B cell (primary cell): ENCODE data around the gene TRAPPC2. TPM values are rescaled to one million over a fixed set of nuclear protein-coding genes. Genes with fewer than 3 reads are reported as not detected.

Source experiments
- ATAC-seq: fragments of 200-7000 bp; cut with Tn5 transposase; one replicate; pipeline ENCODE4 v1.10.0; 2021; ENCODE audit warnings: low read depth, mild to moderate bottlenecking, moderate number of reproducible peaks, moderate library complexity
- CTCF ChIA-PET: fragments of 350-600 bp; sonication (Branson Sonifier 250); formaldehyde crosslinking; loops from one replicate; lab custom pipeline; 2021; ENCODE audit warnings: antibody characterized with exemption, inconsistent platforms; lab: Charles Lee
- POLR2A ChIA-PET: fragments of 350-600 bp; sonication (Branson Sonifier 250); formaldehyde crosslinking; loops from one replicate; lab custom pipeline; 2021; ENCODE audit warnings: antibody characterized with exemption; lab: Charles Lee
- DNase-seq: peaks from one replicate; pipeline ENCODE4 v3.0.0; 2013
- H2AFZ ChIP-seq: 2 replicates; pipeline ENCODE4 v1.6.1; 2012; ENCODE audit warnings: mild to moderate bottlenecking, low read depth, low read length; ENCODE audit not compliant: insufficient read depth, poor library complexity, severe bottlenecking
- H3K27ac ChIP-seq, 2 donors: 1 replicate in 1 of 2; 2 replicates in 1 of 2; pipeline ENCODE4 v1.5.1; 2012 to 2013; ENCODE audit warnings: low read length in 2 of 2, mild to moderate bottlenecking in 2 of 2, moderate library complexity in 1 of 2
- H3K27me3 ChIP-seq, 4 experiments: fragments of 200-600 bp in 1 of 4; sonication (generic) in 1 of 4; replicated peaks in 1 of 4; 1 replicate in 2 of 4; 2 replicates in 2 of 4; pipeline versions ENCODE4 v1.6.1 to v1.7.0; 2013 to 2016; ENCODE audit warnings: low read length in 3 of 4, mild to moderate bottlenecking in 2 of 4, mixed read lengths in 1 of 4, moderate library complexity in 1 of 4; ENCODE audit not compliant: insufficient read depth in 4 of 4, control insufficient read depth in 3 of 4; ENCODE audit errors: control extremely low read depth in 1 of 4
- H3K36me3 ChIP-seq, 2 experiments: replicated peaks in 1 of 2; 1 replicate in 1 of 2; 2 replicates in 1 of 2; pipeline versions ENCODE4 v1.6.1 to v1.7.1; 2013; ENCODE audit warnings: low read length in 1 of 2; ENCODE audit not compliant: insufficient read depth in 2 of 2, control insufficient read depth in 1 of 2; ENCODE audit errors: control extremely low read depth in 1 of 2, extremely low read depth in 1 of 2
- H3K4me1 ChIP-seq, 2 donors: fragments of 200-600 bp in 1 of 2; sonication (generic) in 1 of 2; 1 replicate in 1 of 2; 2 replicates in 1 of 2; pipeline versions ENCODE4 v1.5.1 to v1.6.1; 2013 to 2017; ENCODE audit warnings: low read length in 2 of 2; ENCODE audit not compliant: control insufficient read depth in 2 of 2, insufficient read depth in 2 of 2
- H3K4me2 ChIP-seq: replicated peaks from 2 replicates; pipeline ENCODE3; 2012; ENCODE audit warnings: mild to moderate bottlenecking, low read depth, low read length; ENCODE audit not compliant: poor library complexity, severe bottlenecking
- H3K4me3 ChIP-seq, 5 experiments: fragments of 200-600 bp in 1 of 5; sonication (generic) in 1 of 5; 1 replicate in 3 of 5; 2 replicates in 2 of 5; pipeline versions ENCODE4 v1.5.1 to v1.7.0; 2011 to 2016; ENCODE audit warnings: low read length in 4 of 5, mild to moderate bottlenecking in 4 of 5, low read depth in 2 of 5, control low read depth in 1 of 5, moderate library complexity in 1 of 5; ENCODE audit not compliant: insufficient read depth in 1 of 5; ENCODE audit errors: control extremely low read depth in 1 of 5, extremely low read depth in 1 of 5
- H3K79me2 ChIP-seq: fragments of 200-600 bp; sonication (generic); one replicate; pipeline ENCODE4 v1.6.0; 2016; ENCODE audit warnings: low read length; ENCODE audit not compliant: control insufficient read depth, insufficient read depth
- H3K9ac ChIP-seq: fragments of 200-600 bp; sonication (generic); 2 replicates; pipeline ENCODE4 v1.6.1; 2017; ENCODE audit warnings: mild to moderate bottlenecking, low read length, moderate library complexity
- H3K9me3 ChIP-seq, 3 donors: one replicate each; pipeline versions ENCODE4 v1.6.1 to v1.7.1; 2013; ENCODE audit warnings: low read length in 2 of 3; ENCODE audit not compliant: control insufficient read depth in 2 of 3, insufficient read depth in 1 of 3; ENCODE audit errors: control extremely low read depth in 1 of 3
- H4K20me1 ChIP-seq: 2 replicates; pipeline ENCODE4 v1.6.0; 2012; ENCODE audit warnings: mild to moderate bottlenecking, low read length; ENCODE audit not compliant: insufficient read depth, control insufficient read depth, poor library complexity, severe bottlenecking
- H3K27ac Mint-ChIP-seq: one replicate; pipeline ENCODE4 v1.8.0; 2021; ENCODE audit warnings: mixed read lengths
- H3K27me3 Mint-ChIP-seq: one replicate; pipeline ENCODE4 v1.8.0; 2021; ENCODE audit warnings: mixed read lengths
- H3K4me1 Mint-ChIP-seq: one replicate; pipeline ENCODE4 v1.8.0; 2021; ENCODE audit warnings: mixed read lengths
- H3K4me3 Mint-ChIP-seq: one replicate; pipeline ENCODE4 v1.8.0; 2021; ENCODE audit warnings: mixed read lengths
- H3K9me3 Mint-ChIP-seq: one replicate; pipeline ENCODE4 v1.8.0; 2022; ENCODE audit warnings: mixed read lengths; ENCODE audit not compliant: insufficient read depth
- EZH2 ChIP-seq: IDR thresholded peaks from 2 replicates; pipeline ENCODE4 v1.6.1; 2012; ENCODE audit warnings: borderline replicate concordance, low read depth, mild to moderate bottlenecking, moderate library complexity, low read length; ENCODE audit not compliant: insufficient read depth, poor library complexity, severe bottlenecking
- WGBS: methylation state at CpG from one replicate; pipeline ENCODE4 v1.1.5; 2013; ENCODE audit warnings: missing lambda C conversion rate; ENCODE audit not compliant: insufficient coverage; 5-methylcytosine and 5-hydroxymethylcytosine counted together
- intact Hi-C: fragments of 100-400 bp; cut with micrococcal nuclease; formaldehyde crosslinking; loops from one replicate; pipeline ENCODE4 v1.10.0; 2022
- polyA plus RNA-seq: library from polyadenylated mRNA; depleted of rRNA; stranded (reverse); fragments of >200 nt; gene quantifications from 2 replicates; pipeline ENCODE4 v1.2.3, GENCODE V29; 2012
- total RNA-seq, 2 donors: library from RNA; stranded (reverse); fragments of 120-200 nt in 1 of 2; gene quantifications; 1 replicate in 1 of 2; 2 replicates in 1 of 2; pipeline versions ENCODE4 v1.2.3 to v1.2.4, GENCODE V29; 2013 to 2022
- TF ChIP-seq, protein P1 (sequence below): fragments of 200-600 bp; IDR thresholded peaks from one replicate; pipeline ENCODE4 v1.8.0; 2022; ENCODE audit warnings: antibody characterized with exemption, mild to moderate bottlenecking

Gene TRAPPC2
- total and polyA plus RNA-seq, 2 donors (not counting 1 experiment from before 2014, with no cell fraction given) = 27.0 to 28.0 TPM

DNA sequence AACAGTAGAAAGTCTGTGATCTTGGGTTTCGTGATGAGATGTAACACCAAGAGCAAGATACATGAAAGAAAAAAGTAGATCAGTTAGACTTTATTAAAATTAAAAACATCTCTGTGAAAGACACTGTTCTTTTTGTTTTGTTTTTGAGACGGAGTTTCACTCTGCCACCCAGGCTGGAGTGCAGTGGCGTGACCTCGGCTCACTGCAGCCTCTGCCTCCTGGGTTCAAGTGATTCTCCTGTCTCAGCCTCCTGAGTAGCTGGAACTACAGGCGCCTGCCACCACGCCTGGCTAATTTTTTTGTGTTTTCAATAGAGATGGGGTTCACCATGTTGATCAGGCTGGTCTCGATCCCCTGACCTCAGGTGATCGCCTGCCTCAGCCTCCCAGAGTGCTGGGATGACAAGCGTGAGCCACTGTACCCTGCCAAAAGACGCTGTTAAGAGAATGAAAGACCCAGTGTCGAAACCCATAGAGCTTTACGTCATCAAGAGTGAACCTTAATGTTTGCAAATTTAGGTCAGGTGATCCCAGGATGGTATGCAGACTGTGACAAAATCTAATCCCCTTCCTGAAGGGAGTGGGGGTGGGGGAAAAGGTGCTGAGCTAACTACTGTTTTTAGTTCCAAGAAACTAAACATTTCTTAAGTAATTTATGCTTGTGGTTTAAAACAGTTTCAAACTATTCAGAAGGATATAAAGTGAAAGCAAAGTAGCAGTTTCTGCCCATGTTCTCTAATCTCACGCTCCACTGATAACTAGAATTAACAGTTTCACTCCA is 8.2 kb upstream of the TRAPPC2 start:
- TF ChIP-seq, protein P1, sequence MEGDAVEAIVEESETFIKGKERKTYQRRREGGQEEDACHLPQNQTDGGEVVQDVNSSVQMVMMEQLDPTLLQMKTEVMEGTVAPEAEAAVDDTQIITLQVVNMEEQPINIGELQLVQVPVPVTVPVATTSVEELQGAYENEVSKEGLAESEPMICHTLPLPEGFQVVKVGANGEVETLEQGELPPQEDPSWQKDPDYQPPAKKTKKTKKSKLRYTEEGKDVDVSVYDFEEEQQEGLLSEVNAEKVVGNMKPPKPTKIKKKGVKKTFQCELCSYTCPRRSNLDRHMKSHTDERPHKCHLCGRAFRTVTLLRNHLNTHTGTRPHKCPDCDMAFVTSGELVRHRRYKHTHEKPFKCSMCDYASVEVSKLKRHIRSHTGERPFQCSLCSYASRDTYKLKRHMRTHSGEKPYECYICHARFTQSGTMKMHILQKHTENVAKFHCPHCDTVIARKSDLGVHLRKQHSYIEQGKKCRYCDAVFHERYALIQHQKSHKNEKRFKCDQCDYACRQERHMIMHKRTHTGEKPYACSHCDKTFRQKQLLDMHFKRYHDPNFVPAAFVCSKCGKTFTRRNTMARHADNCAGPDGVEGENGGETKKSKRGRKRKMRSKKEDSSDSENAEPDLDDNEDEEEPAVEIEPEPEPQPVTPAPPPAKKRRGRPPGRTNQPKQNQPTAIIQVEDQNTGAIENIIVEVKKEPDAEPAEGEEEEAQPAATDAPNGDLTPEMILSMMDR = no peak
- TF ChIP-seq EZH2 = no peak
- intact Hi-C loops = loop anchor here (1.0 to 2.0 kb wide), 3 partner anchors 8 to 90 kb away; partner anchors contain the start of genes OFD1, TCEANC and TRAPPC2
- CTCF ChIA-PET = interaction anchor here (1.1 to 1.2 kb wide), 3 partner anchors 8 to 84 kb away, joined by 3 to 4 read pairs (median 4); partner anchors contain the start of genes OFD1 and TRAPPC2
- Histone ChIP-seq H3K4me1 (peaks cover 25 to 28% of the 10 kb centered on the region in 2 donors), H3K36me3 (peaks cover 0 to 40% of the 10 kb centered on the region in 2 experiments), H3K4me2 (peak overlapping the region; percentile 63), H3K9ac (peak overlapping the region; percentile 44), H2AFZ (peak overlapping the region; percentile 43), H3K79me2 (peaks cover 63% of the 10 kb centered on the region), H4K20me1 (no peaks in the 10 kb centered on the region), H3K9me3 (no peaks in the 10 kb centered on the region), H3K27ac (peak overlapping the region; percentile 87 to 91), H3K4me3 (peak overlapping the region in 4 of 5 experiments; percentile 14 to 58 (median 32)), H3K27me3 (no peaks in the 10 kb centered on the region)
- 19% methylated on average over 3 of the region's 13 CpGs for WGBS
- Mint-ChIP-seq H3K9me3 (no peaks in the 10 kb centered on the region), H3K27ac (peak overlapping the region; percentile 96), H3K4me3 (peak overlapping the region; percentile 88), H3K27me3 (no peaks in the 10 kb centered on the region), H3K4me1 (peaks cover 33% of the 10 kb centered on the region)
- ATAC-seq (peak; percentile 90), DNase-seq (peak; percentile 84)
- POLR2A ChIA-PET = interaction anchor here (1.9 kb wide), 1 partner anchor 8 kb away, joined by 8 read pairs; the partner anchor contains the start of genes OFD1 and TRAPPC2

DNA sequence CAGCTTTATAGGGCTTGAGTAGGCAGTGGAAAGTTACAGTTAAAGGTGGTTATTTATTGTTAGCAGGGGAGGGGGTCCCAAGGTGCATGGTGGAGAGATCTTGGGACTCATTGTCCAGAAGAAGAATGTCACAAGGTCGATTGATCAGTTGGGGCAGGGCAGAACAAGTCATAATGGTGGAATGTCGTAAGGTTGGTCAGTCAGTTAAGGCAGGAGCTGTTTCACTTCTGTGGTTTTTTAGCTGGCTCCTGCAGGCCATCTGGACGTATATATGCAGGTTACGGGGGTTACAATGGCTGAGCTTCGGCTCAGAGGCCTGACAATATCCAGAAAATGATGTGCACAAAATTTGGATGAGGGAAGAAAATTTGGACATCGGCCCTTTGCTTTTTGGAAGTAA is 7.3 kb upstream of the TRAPPC2 start:
- Mint-ChIP-seq H3K27me3 (no peaks in the 10 kb centered on the region), H3K4me3 (peak overlapping the region; percentile 88), H3K27ac (peak overlapping the region; percentile 96), H3K4me1 (peaks cover 30% of the 10 kb centered on the region), H3K9me3 (no peaks in the 10 kb centered on the region)
- CTCF ChIA-PET = interaction anchor here (0.8 kb wide), 1 partner anchor 235 kb away, joined by 4 read pairs; no protein-coding TSS in a partner anchor
- Histone ChIP-seq H3K27ac (peak overlapping the region; percentile 87 to 91), H3K27me3 (no peaks in the 10 kb centered on the region), H3K4me2 (peak overlapping the region; percentile 63), H3K79me2 (peaks cover 68% of the 10 kb centered on the region), H4K20me1 (no peaks in the 10 kb centered on the region), H2AFZ (no peak overlapping the region), H3K9me3 (no peaks in the 10 kb centered on the region), H3K4me3 (no peak overlapping the region), H3K4me1 (peaks cover 31 to 35% of the 10 kb centered on the region in 2 donors), H3K9ac (no peak overlapping the region), H3K36me3 (peaks cover 0 to 34% of the 10 kb centered on the region in 2 experiments)
- no peak for DNase-seq
- POLR2A ChIA-PET = no interaction called here
- 32% methylated on average over 3 of the region's 6 CpGs for WGBS
- intact Hi-C loops = loop anchor here (1.0 to 2.0 kb wide), 3 partner anchors 7 to 89 kb away; partner anchors contain the start of genes OFD1, TCEANC and TRAPPC2
- no peak for ATAC-seq
- TF ChIP-seq EZH2 = no peak
- TF ChIP-seq, protein P1 = no peak
